Cardiac muscle cell (in vitro differentiated cells and primary cell): ENCODE data around the gene CDC42. TPM values are rescaled to one million over a fixed set of nuclear protein-coding genes. Genes with fewer than 3 reads are reported as not detected.

Source experiments
- DNase-seq, 2 donors: peaks; one replicate each; pipeline versions ENCODE4 v3.0.0 to v3.0.0-alpha.2; 2010 to 2017; ENCODE audit warnings: low read depth in 1 of 2, low spot score in 1 of 2
- H3K27ac ChIP-seq: fragments of 200-600 bp; sonication (generic); 2 replicates; pipeline ENCODE4 v1.5.1; 2016
- H3K27me3 ChIP-seq: fragments of 200-600 bp; sonication (generic); 2 replicates; pipeline ENCODE4 v1.6.0; 2016; ENCODE audit warnings: control low read depth
- H3K36me3 ChIP-seq: fragments of 200-600 bp; sonication (generic); 2 replicates; pipeline ENCODE4 v1.5.1; 2016; ENCODE audit warnings: control low read depth
- H3K4me1 ChIP-seq: fragments of 200-600 bp; sonication (generic); 2 replicates; pipeline ENCODE4 v1.8.1; 2017; ENCODE audit warnings: low read depth, mild to moderate bottlenecking, mixed run types
- H3K4me3 ChIP-seq: fragments of 200-600 bp; sonication (generic); 2 replicates; pipeline ENCODE4 v1.5.1; 2016; ENCODE audit warnings: mild to moderate bottlenecking
- H3K9me3 ChIP-seq: fragments of 200-600 bp; sonication (generic); 2 replicates; pipeline ENCODE4 v1.5.1; 2017; ENCODE audit warnings: low read depth, mild to moderate bottlenecking, control low read depth
- CTCF ChIP-seq: IDR thresholded peaks from 2 replicates; pipeline ENCODE4 v1.5.1; 2012; ENCODE audit warnings: low read depth, mild to moderate bottlenecking, low read length
- polyA plus RNA-seq: library from polyadenylated mRNA; unstranded; fragments of >200 nt; fragmentation: Nextera tagmentation; extraction: Ambion mirVana; gene quantifications from 2 replicates; pipeline ENCODE4 v1.2.1, GENCODE V29; 2016
- total RNA-seq: library from RNA; depleted of rRNA; stranded (reverse); fragments of >200 nt; gene quantifications from 2 replicates; pipeline ENCODE4 v1.2.3, GENCODE V29; 2016

Gene CDC42
- total and polyA plus RNA-seq, 2 experiments from 2014 or later, result 72.0 to 140 TPM

- peaks cover 3% of the 10 kb centered on the region for H3K4me1 ChIP-seq
- DNase-seq, result no peak
- H3K27me3 ChIP-seq, result no peaks in the 10 kb centered on the region
- H3K9me3 ChIP-seq, result no peaks in the 10 kb centered on the region
- TF ChIP-seq CTCF, result no peak
- no peak overlapping the region for H3K27ac ChIP-seq
- no peaks in the 10 kb centered on the region for H3K36me3 ChIP-seq
- H3K4me3 ChIP-seq, result no peak overlapping the region
Observed at GRCh38 chr1:22045604-22046228, 6.8 kb upstream of the CDC42 start.

GRCh38 chr1:22048351-22049192, 3.9 kb upstream of the CDC42 start:
- Histone ChIP-seq H3K36me3 (no peaks in the 10 kb centered on the region), H3K27ac (no peak overlapping the region), H3K9me3 (no peaks in the 10 kb centered on the region), H3K4me3 (no peak overlapping the region), H3K4me1 (peaks cover 3% of the 10 kb centered on the region), H3K27me3 (no peaks in the 10 kb centered on the region)
- DNase-seq, result peak in 1 of 2 donors; percentile 44
- no peak for TF ChIP-seq CTCF

- Histone ChIP-seq H3K27me3 (no peaks in the 10 kb centered on the region), H3K4me3 (no peak overlapping the region), H3K36me3 (no peaks in the 10 kb centered on the region), H3K9me3 (no peaks in the 10 kb centered on the region), H3K4me1 (peaks cover 8% of the 10 kb centered on the region), H3K27ac (no peak overlapping the region)
- no peak for TF ChIP-seq CTCF
- no peak for DNase-seq
Observed at GRCh38 chr1:22050330-22050729, 2.2 kb upstream of the CDC42 start.

GRCh38 chr1:22051607-22052114, 848 bp upstream of the CDC42 start:
- Histone ChIP-seq H3K36me3 (no peaks in the 10 kb centered on the region), H3K27ac (no peak overlapping the region), H3K4me1 (peaks cover 22% of the 10 kb centered on the region), H3K4me3 (no peak overlapping the region), H3K9me3 (no peaks in the 10 kb centered on the region), H3K27me3 (no peaks in the 10 kb centered on the region)
- DNase-seq, result no peak
- no peak for TF ChIP-seq CTCF

GRCh38 chr1:22053017-22053860, 730 bp downstream of the CDC42 start:
- no peaks in the 10 kb centered on the region for H3K36me3 ChIP-seq
- no peaks in the 10 kb centered on the region for H3K27me3 ChIP-seq
- no peaks in the 10 kb centered on the region for H3K9me3 ChIP-seq
- DNase-seq, result peak; percentile 83 to 87
- peaks cover 24% of the 10 kb centered on the region for H3K4me1 ChIP-seq
- no peak for TF ChIP-seq CTCF
- H3K27ac ChIP-seq, result peak overlapping the region; percentile 100
- peak overlapping the region; percentile 87 for H3K4me3 ChIP-seq
